HEK293 (cell line): ENCODE data around the gene CARD8.
"Not testable (repeated sequence)": the region's sequence is repeated elsewhere in the genome, so short reads cannot be mapped to it uniquely, and the experiment has no call there.

ENCODE experiments used
- BCL6B ChIP-seq: fragments of 450-650 bp; formaldehyde crosslinking; IDR thresholded peaks from 2 replicates; pipeline ENCODE4 v1.5.1; 2017; ENCODE audit warnings: missing biosample characterization, missing genetic modification characterization
- CTCF ChIP-seq: fragments of 450-650 bp; formaldehyde crosslinking; IDR thresholded peaks from 2 replicates; pipeline ENCODE4 v1.5.1; 2016; ENCODE audit warnings: missing biosample characterization, missing genetic modification characterization
- GLI2 ChIP-seq: fragments of 450-650 bp; formaldehyde crosslinking; IDR thresholded peaks from 2 replicates; pipeline ENCODE4; 2017; ENCODE audit warnings: missing biosample characterization, missing genetic modification characterization, low read depth, borderline replicate concordance
- PRDM1 ChIP-seq: fragments of 450-650 bp; formaldehyde crosslinking; IDR thresholded peaks from 2 replicates; pipeline ENCODE4; 2016; ENCODE audit warnings: missing biosample characterization, missing genetic modification characterization
- SP2 ChIP-seq: fragments of 450-650 bp; formaldehyde crosslinking; IDR thresholded peaks from 2 replicates; pipeline ENCODE4 v1.5.1; 2016; ENCODE audit warnings: missing biosample characterization, missing genetic modification characterization
- YY1 ChIP-seq: fragments of 450-650 bp; formaldehyde crosslinking; IDR thresholded peaks from 2 replicates; pipeline ENCODE4 v1.5.1; 2018; ENCODE audit warnings: missing biosample characterization, missing genetic modification characterization
- ZBTB26 ChIP-seq: fragments of 450-650 bp; formaldehyde crosslinking; optimal IDR thresholded peaks from 2 replicates; pipeline ENCODE3; 2016; ENCODE audit warnings: missing biosample characterization, mild to moderate bottlenecking, missing genetic modification characterization
- ZNF114 ChIP-seq: fragments of 450-650 bp; formaldehyde crosslinking; IDR thresholded peaks from 2 replicates; pipeline ENCODE4 v1.5.0; 2017; ENCODE audit warnings: missing biosample characterization, missing genetic modification characterization
- ZNF140 ChIP-seq: fragments of 450-650 bp; formaldehyde crosslinking; IDR thresholded peaks from 2 replicates; pipeline ENCODE4 v1.5.1; 2016; ENCODE audit warnings: missing biosample characterization, missing genetic modification characterization
- ZNF202 ChIP-seq: fragments of 450-650 bp; formaldehyde crosslinking; IDR thresholded peaks from 2 replicates; pipeline ENCODE4 v1.5.1; 2016; ENCODE audit warnings: missing biosample characterization, missing genetic modification characterization, borderline replicate concordance
- ZNF26 ChIP-seq: fragments of 450-650 bp; formaldehyde crosslinking; IDR thresholded peaks from 2 replicates; pipeline ENCODE4 v1.5.1; 2016; ENCODE audit warnings: missing biosample characterization, missing genetic modification characterization
- ZNF274 ChIP-seq, 2 experiments: fragments of 200-500 bp in 1 of 2; fragments of 450-650 bp in 1 of 2; sonication (Bioruptor generic) in 1 of 2; formaldehyde crosslinking in 1 of 2; IDR thresholded peaks; 2 replicates each; pipeline versions ENCODE4 v1.5.1 to v1.6.1; 2014 to 2016; ENCODE audit warnings: borderline replicate concordance in 1 of 2, inconsistent platforms in 1 of 2, low read length in 1 of 2, missing biosample characterization in 1 of 2, missing genetic modification characterization in 1 of 2
- ZNF830 ChIP-seq: fragments of 450-650 bp; IDR thresholded peaks from 2 replicates; pipeline ENCODE4 v1.5.0; 2018; ENCODE audit warnings: missing biosample characterization, missing genetic modification characterization, low read depth, mild to moderate bottlenecking, moderate library complexity
- ZSCAN5A ChIP-seq: fragments of 450-650 bp; formaldehyde crosslinking; IDR thresholded peaks from 2 replicates; pipeline ENCODE4 v1.5.1; 2016; ENCODE audit warnings: missing biosample characterization, missing genetic modification characterization

GRCh38 chr19:48265326-48265725, 9.6 kb upstream of the CARD8 start:
- TF ChIP-seq YY1 (tag by site-specific recombination); ZSCAN5A (tag by site-specific recombination); ZNF274 (IDR thresholded peaks at IDR 0.05; ENCODE audit: low read length); ZNF274 (tag by site-specific recombination; IDR thresholded peaks at IDR 0.05; ENCODE audit: borderline replicate concordance); PRDM1 (tag by site-specific recombination); ZNF114 (tag by site-specific recombination); GLI2 (tag by site-specific recombination); BCL6B (tag by site-specific recombination); ZNF140; ZBTB26 (tag by site-specific recombination); ZNF26; ZNF830 (tag by site-specific recombination); SP2; ZNF202: not testable (repeated sequence)
- TF ChIP-seq CTCF = 0 out of 2 replicates have a peak, but pooled peaks have one; percentile 13
